Mesenteric fat pad (tissue), 1 donor: ENCODE measurements around the gene DIS3L2. TPM values are rescaled to one million over a fixed set of nuclear protein-coding genes. Genes with fewer than 3 reads are reported as not detected.
"Not testable (repeated sequence)": the region's sequence is repeated elsewhere in the genome, so short reads cannot be mapped to it uniquely, and the experiment has no call there.

Experiments used
- DNase-seq: peaks from one replicate; pipeline ENCODE4 v3.0.0-alpha.2; 2020; ENCODE audit warnings: low spot score
- total RNA-seq: library from RNA; stranded (reverse); fragmentation: NEBNext Ultra II Directional; extraction: Animal tissue kit (Norgen Biotek cat#: 25700); gene quantifications from one replicate; pipeline ENCODE4 v1.2.1, GENCODE V29; 2021
- donor health status: DM: yes; HTN: yes; CAD: no.

DIS3L2 gene
- total RNA-seq, 1 donor from 2014 or later = 33.5 TPM

DNA sequence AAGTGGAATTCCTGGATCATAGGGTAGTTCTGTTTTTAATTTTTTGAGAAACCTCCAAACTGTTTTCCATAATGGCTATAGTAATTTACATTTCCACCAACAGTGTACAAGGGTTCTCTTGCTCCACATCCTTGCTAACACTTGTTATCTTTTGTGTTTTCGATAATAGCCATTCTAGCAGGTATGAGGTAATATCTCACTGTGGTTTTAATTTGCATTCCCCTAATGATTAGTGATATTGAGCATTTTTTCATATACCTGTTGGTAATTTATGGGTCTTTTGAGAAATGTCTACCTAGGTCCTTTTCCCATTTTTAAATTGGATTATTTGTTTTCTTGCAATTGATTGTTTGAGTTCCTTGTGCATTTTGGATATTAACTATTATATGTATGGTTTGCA lies 39.6 kb downstream of the DIS3L2 start:
- no peak for DNase-seq

DNA sequence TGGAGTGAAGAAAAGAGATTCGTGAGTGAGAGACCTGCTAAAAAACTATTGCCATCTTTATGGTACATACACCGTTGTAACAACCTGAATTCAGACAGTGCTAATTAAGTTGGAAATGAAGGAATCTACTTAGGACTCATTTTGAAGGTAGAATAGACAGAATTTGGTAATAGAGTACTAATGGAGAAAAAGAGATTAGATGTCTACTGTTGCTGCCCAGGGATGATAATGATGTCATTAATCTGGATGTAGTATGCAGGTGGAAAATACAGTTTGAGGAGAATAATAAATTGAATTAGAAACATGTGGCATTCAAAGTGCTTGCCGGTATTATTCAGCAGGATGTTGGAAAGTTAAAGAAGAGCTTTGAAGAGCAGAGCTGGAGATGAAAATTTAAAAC lies 44.7 kb downstream of the DIS3L2 start:
- no peak for DNase-seq

DNA sequence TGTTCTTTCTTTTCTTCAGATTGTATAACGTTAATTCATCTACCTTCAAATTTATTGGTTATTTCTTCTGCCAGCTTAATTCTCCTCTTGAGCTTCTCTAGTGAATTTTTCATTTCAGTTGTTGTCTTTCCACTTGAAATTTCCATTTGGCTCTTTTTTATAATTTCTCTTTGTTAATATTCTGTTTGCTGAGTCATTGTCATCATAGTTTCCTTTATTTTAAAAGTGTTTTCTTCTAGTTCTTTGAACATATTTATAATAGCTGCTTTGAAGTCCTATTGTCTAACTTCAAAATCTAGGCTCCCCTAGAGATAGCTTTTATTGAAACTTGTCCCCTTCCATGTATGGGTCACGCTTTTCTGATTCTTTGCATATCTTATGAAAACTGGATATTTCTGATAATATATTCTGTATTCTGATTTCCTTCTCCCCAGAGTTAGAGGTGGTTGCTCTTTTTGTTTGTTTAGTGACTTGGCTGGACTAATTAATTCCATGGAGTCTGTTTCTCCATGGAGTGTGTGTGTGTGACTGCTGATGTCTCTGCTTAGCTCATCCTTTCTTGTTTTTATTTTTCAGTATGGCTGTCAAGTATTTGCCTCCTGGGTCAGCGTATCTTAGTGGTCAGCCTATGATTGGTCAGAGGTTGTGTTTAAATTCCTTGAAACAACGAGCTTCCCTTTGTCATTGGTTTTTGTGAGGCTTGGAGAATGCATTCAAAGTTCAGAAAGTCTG lies 47.6 kb downstream of the DIS3L2 start:
- no peak for DNase-seq

DNA sequence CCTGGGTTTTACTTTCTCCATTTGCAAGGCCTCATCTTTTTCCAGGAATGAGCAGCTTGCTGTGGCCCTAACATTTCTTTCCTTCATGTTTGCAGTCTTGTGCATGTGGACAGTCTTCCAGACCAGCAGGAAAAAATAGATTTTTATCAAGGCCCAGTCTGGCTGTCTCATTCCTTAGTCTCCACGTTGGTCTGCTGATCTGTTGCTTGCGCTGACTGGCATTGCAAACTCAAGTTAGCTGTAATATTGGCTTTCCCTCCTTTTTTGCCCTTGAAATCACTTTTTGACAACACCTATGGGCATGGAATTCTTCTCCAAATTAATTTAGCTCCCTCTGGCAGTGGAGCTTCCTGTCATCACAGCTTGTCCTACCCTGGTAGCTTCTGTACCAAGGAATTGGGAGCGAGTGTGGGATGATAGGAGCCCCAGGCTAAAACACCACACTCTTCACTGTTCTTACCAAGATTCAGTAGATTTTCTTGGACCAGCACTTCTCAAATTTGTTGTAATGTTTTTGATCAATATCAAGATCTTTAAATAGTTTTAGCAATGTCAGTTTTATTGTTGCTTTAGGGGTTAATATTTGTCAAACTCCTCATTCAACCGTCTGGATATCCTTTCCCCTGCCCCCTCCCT lies 48.2 kb downstream of the DIS3L2 start:
- DNase-seq = no peak

DNA sequence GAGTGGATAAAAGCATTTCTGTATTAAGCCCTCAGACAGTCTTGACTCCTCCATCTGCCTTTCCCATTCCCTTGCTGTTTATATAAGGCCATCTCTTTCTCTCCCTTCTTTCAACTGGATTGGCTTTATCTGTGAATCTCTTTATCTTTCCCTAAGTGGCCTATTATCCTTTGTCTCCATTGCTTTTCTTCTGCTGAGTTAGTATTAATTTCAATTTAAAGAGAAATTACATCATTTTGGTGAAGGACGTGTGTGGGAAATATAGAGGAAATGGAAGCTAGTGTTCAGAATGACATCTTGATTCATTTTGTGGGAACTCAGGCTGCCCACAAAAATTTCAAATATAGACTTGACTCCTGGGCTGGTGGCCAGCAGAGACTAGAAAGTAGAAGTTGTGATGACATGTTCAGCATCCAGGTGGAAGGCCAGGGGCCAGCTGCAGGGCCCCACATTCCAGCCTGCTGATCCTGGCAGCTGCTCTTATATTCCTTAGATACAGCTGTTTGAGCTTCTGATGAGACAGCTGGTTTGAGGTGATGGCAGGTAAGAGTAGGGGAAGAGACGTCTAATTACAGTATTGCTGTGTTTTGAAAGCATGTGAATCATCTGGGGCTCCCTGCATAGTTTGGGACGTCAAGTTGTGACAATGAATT lies 52.3 kb downstream of the DIS3L2 start:
- DNase-seq = no peak

DNA sequence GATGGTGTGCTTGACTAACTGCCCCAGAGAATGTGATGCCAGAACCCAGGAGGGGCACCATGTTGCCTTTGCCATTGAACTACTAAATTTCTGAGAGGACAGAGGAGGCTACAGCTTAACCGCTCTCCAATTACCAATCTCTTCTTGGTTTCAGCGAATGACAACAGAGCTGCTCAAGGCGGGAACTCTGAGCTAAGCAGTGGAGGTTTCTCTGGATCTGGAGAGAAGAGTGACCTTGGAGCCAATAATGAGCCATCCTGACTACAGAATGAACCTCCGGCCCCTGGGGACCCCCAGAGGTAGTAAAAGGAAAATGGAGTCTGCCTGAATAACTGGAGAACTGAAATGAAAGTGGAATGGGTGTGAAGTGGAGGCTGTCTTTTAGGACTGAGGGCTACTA lies 53.2 kb downstream of the DIS3L2 start:
- DNase-seq = no peak

DNA sequence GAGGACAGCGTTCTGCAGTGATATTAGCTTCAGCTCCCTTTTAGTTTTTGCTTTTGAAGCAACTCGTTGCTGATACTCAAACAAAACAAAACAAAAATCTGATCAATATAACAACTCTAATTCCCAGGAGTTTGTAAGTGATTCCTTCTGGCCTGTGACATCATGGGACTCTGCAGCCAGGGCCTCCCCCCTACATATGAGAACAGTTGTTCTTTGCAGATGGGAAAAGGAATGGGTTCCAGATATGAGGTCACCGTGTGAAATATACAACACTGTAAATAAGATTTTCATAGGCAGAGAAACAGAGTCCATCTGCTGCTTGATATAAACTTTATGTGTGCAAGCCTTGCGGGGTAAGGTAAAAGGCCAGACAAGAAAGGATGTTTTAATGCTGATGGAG lies 56.7 kb downstream of the DIS3L2 start:
- no peak for DNase-seq

DNA sequence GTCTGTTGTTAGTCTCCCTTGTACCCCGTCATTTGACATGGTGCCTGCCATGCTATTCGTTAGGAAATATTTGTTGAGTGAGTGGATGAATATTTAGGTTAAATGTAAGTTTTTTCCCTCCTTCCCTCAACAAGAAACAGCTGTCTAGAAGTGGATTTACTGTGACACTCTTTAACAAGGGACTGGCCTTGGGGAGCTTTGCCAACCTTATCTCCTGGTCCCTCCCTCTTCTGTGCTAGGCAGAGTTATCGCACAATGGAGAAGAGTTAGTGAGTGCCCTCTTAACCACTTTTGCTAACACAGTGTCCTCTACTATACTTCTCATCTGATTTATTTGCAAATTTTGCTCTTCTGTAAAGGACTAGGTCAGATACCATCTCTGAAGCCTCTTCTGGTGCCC lies 61.2 kb downstream of the DIS3L2 start:
- DNase-seq = no peak

DNA sequence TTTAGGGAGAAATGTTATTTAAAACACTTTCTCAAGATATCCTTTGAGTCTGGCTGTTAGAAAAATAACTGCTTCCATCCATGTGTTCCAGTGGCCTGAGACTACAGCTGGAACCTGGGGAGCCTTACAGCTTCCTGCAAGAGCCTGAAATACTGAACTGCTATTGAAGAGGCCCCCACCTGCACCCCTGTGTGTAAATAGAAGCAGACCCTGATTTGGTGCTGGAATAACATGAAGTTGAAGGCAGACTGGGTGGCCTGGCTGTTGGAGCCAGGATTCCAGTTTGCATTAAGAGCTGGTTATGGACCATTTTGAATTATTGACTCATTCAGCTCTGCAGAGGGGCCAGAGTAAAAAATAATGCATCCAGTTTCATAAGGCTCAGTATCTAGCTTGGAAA lies 61.9 kb downstream of the DIS3L2 start:
- no peak for DNase-seq

DNA sequence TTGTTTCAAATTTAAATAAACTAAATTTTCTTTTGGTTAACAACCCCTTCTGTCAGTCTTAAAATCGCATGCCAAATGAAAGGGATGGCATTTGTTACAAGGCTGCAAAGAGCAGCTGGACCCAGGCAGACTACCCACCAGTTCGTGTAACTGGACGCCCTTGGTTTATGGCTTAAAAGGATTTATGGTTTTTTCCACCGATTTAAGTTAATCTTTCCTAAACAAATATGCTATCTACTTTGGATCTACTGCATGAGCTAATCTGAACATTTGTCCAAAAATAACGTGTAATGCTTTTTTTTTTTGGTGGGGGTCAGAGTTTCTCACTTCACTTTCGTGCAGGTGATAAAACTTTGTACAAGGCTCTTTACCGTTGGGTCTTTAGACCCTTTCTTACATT lies 62.9 kb downstream of the DIS3L2 start:
- DNase-seq = no peak

DNA sequence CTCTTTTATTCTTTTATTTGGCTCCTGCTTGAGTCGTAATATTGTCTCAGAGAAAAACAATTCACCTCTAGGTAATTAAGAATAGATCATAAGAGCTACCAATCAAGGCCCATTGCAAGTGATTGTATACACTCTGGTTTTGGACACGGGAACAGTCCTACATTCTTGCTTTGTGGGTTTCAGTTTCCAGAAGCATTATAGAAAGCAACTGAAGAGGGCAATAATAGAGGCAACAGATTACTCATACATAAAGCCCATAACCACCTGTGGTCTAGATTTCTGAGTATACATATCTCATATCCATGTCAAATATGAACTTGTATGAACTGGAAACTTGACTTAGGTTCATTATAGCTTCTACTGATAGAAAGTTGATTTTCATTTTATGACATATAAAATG lies 65.4 kb downstream of the DIS3L2 start:
- DNase-seq = no peak

DNA sequence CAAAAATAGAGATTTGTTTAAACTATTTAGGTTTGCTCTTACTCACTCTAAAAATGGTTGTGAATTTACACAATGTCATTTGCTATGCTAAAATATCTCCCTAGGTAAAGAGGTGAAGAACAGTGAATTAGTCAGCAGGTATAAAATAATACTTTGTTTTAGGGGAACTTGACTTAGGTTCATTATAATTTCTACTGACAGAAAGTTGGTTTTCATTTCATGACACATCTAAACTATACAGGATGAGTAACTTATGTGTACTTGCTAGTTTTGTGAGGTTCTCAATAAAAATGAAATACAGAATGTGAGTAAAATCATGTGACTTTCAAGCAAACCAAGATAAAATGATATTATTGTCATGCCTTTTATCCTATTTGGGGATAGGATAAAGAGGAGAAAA lies 66.0 kb downstream of the DIS3L2 start:
- DNase-seq = no peak

DNA sequence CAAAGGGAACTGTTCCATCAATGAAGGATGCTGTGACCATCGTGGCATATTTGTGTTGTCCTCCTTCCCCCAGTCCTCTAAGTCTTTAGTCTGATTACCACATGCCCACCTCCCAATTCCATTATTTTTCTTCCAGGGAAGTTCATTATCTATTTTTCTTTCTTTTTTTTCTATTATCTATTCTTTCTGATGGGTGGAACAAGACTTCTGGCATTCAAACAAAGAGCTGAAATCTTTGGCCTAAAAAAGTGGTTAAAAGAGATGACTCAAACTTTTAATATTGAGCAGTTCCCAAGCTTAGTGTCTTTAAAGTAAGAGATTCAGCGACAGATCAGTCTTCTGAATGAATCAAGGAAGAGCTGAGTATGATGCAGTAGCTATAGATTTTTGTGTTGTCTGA lies 66.6 kb downstream of the DIS3L2 start:
- no peak for DNase-seq

DNA sequence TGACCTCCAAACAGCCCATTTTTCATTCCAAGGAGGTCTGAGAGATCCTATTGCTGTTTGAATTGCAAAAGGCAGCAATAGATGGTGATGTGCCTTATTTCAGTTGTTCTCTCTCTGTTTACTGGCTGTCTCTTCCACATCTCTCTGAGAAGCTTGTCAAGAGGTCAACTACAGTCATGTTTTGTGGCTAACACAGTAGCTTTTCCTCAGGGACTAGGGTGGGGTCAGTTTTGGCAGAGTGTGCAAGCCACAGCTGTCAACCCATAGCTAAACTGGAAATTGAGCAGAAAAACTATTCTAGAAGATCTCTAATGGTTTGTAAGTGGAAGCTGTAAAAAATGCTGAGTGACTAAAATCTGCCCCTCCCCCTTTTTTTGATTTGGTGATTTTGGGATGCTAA lies 67.1 kb downstream of the DIS3L2 start:
- DNase-seq = no peak

DNA sequence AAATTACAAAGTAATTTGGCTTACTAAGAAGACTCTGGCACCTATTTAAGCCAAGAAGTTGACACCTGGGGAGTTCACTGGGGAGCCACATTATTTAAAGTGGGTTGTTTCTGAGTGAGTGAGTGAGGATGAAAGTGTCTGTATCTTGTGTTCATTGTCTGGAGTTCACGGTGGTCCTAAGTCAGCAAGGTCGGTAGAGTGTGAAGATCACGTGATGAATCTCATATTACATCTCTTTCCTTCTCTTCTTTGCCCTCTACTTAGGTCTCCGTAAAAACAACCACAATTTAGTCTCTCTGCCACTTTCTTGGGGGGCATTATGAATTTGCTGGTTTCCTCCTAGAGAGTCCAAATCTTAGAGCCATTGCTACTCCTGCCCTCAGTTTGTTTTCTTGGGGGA lies 67.8 kb downstream of the DIS3L2 start:
- DNase-seq = no peak

DNA sequence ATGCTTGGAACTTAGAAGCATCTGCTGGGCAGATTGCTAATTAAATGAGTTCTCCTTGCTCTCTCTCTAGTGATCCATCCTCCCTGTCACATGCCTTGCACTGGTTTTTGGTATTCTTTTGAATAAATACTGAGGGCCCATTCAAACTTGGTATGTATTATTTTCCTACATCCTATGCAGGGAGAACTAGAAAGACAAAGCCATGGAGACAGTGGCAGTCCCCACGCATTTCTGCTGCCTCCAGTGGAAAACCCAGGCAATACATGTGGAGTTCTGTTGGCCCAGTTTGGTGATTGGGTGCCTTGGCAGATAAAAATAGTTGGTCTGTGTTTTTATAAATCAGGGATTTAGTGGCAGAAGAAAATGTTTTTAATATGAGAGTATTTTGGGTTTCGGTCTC lies 68.7 kb downstream of the DIS3L2 start:
- no peak for DNase-seq

DNA sequence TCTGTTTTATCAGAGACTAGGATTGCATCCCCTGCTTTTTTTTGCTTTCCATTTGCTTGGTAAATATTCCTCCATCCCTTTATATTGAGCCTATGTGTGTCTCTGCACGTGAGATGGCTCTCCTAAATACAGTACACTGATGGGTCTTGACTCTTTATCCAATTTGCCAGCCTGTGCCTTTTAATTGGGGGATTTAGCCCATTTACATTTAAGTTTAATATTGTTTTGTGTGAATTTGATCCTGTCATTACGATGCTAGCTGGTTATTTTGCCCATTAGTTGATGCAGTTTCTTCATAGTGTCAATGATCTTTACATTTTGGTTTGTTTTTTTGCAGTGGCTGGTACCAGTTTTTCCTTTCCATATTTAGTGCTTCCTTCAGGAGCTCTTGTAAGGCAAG lies 73.8 kb downstream of the DIS3L2 start:
- DNase-seq = not testable (repeated sequence)

DNA sequence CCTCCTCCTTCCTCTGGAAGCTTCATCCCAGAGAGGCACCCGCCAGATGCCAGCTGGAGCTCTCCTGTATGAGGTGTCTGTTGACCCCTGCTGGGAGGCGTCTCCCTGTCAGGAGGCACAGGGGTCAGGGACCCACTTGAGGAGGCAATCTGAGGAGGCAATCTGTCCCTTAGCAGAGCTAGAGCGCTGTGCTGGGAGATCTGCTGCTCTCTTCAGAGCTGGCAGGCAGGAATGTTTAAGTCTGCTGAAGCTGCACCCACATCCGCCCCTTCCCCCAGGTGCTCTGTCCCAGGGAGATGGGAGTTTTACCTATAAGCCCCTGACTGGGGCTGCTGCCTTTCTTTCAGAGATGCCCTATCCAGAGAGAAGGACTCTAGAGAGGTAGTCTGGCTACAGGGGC lies 75.4 kb downstream of the DIS3L2 start:
- DNase-seq = not testable (repeated sequence)

DNA sequence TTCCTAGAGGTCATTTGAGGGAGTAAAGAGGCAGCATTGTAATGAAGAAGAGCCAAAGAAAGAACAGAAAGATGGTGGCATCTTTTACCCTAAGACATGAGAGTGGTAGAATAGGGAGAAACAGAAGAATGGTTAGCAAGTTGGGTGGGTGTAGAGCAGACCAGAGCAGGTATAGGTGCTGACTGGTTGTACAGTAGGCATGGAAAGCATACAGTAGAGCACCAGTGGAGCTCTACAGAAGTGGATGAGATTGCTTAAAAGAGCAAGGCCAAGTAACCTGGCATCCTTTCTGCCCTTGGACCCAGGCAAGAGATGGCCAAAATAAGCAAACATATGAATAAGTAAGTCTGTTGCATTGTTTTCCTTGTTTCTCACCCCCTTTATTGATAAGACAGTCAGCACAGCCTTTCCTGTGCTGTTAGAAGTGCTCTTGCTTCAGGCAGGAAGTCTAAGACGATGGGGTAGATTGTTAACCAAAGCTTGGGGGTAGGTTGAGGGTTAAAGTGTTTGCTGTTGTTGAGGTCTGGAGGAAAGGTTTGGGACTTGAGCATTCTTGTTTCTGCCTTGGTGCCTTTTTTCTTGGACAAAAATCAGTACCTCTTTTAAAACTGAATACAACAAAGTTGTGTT lies 76.9 kb downstream of the DIS3L2 start:
- DNase-seq = no peak

DNA sequence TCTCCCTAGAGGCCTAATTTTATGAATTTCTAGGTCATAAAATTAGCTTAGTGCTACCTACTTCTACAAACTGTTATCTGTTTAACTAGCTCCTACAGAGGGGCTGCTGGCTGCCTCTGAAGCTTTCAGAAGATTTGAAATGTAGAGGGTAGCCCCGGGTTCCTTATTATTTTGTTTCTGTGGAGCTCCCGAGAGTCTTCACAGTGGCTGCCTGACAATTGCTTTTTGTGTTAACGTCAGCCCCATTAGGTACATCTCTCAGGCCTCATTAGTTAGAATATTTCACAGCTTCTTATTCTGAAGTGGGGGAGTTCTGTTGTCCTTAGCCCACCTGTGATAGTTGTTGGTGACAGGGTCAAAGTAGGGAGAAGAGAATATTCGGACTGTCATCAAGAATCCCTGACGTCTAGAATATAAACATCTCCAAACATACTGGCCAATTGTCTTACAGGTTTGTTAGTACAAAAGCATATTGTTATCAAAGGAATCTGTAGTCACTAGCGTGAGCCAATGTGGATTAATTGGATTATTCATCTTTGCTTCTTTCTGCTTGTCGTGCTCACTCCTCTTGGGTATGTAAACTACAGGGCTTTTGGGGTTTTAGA lies 77.5 kb downstream of the DIS3L2 start:
- no peak for DNase-seq

DNA sequence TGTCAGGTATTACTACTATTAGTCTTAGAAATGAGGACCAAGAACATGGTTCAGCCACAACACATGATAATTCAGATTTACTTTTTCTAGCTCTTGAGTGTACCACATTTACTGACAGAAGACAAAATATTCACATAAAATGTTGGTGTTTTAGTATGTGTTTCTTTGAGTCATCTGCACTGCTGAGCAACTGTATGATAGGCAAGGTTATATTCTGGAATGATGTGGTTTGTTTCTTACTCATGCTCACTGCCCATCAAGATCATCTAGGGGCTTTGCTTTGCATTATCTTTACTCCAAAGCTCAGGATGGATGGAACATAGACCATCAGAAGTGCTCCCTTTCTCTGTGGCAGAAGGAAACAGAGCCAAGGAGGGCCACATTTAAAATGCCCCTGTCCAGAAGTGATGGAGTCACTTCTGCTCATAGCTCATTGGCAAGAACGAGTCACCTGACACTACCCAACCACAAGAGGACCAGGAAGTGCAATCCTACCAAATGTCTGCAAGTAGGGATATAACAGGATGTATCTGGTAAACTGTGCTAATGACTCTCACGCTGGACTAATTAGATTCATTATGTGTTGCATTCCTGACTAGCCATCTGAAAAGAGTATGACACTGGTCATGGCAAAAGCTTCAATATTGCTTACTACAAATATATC lies 81.5 kb downstream of the DIS3L2 start:
- no peak for DNase-seq
